GM21717 (cell line): ENCODE measurements around the gene ODF2L.
"Not testable (repeated sequence)": the region's sequence is repeated elsewhere in the genome, so short reads cannot be mapped to it uniquely, and the experiment has no call there.

Experiments
- ATAC-seq: cut with Tn5 transposase; IDR thresholded peaks from one replicate; pipeline ENCODE4 v1.9.1; 2021; ENCODE audit warnings: mild to moderate bottlenecking, moderate library complexity; ENCODE audit not compliant: unreplicated experiment

ODF2L gene

GRCh38 chr1:86387916-86388627, 8.1 kb downstream of the ODF2L start:
- ATAC-seq = no peak

GRCh38 chr1:86382878-86383277, 13.2 kb downstream of the ODF2L start:
- peak; percentile 62 for ATAC-seq

GRCh38 chr1:86381223-86381622, 14.9 kb downstream of the ODF2L start:
- ATAC-seq = no peak

- peak; percentile 68 for ATAC-seq
Observed at GRCh38 chr1:86380257-86380861, 15.8 kb downstream of the ODF2L start.

- ATAC-seq = no peak
Observed at GRCh38 chr1:86378813-86379212, 17.3 kb downstream of the ODF2L start.

- no peak for ATAC-seq
Observed at GRCh38 chr1:86377341-86377740, 18.8 kb downstream of the ODF2L start.

GRCh38 chr1:86375688-86376087, 20.4 kb downstream of the ODF2L start:
- no peak for ATAC-seq

GRCh38 chr1:86370601-86371022, 25.5 kb downstream of the ODF2L start:
- no peak for ATAC-seq

- ATAC-seq = no peak
Observed at GRCh38 chr1:86365896-86366295, 30.2 kb downstream of the ODF2L start.

GRCh38 chr1:86362807-86363206, 33.3 kb downstream of the ODF2L start:
- ATAC-seq = no peak

GRCh38 chr1:86357796-86358195, 38.3 kb downstream of the ODF2L start:
- ATAC-seq = no peak

- ATAC-seq = no peak
Observed at GRCh38 chr1:86356247-86356646, 39.9 kb downstream of the ODF2L start.

GRCh38 chr1:86352086-86352485, 44.0 kb downstream of the ODF2L start:
- ATAC-seq = no peak

- ATAC-seq = not testable (repeated sequence)
Observed at GRCh38 chr1:86350230-86350629, 45.9 kb downstream of the ODF2L start.

GRCh38 chr1:86346388-86346787, 49.7 kb downstream of the ODF2L start:
- ATAC-seq = no peak

- ATAC-seq = no peak
Observed at GRCh38 chr1:86345042-86345441, 51.1 kb downstream of the ODF2L start.

GRCh38 chr1:86339906-86340305, 56.2 kb downstream of the ODF2L start:
- no peak for ATAC-seq

GRCh38 chr1:86339014-86339812, 56.9 kb downstream of the ODF2L start:
- ATAC-seq = no peak

- no peak for ATAC-seq
Observed at GRCh38 chr1:86335916-86336315, 60.2 kb downstream of the ODF2L start.

- no peak for ATAC-seq
Observed at GRCh38 chr1:86325264-86325663, 70.9 kb downstream of the ODF2L start.

- no peak for ATAC-seq
Observed at GRCh38 chr1:86324130-86324822, 71.8 kb downstream of the ODF2L start.
